ENCODE data around the gene GORASP1.

Gene GORASP1

GRCh38 chr3:39107388-39108199 lies at the start of gene GORASP1, which contains the start of gene TTC21A:
TSS of gene GORASP1 (minus strand) at chr3:39107627. CDS start at chr3:39107541, 86 bp downstream.
TSS of gene TTC21A (plus strand) at chr3:39107680. CDS start at chr3:39107838, 158 bp downstream.
- Histone ChIP-seq H3K9ac (ENCODE audit: low read length) (peak within 1 kb of the TSS; percentile 76), H3K4me3 (ENCODE audit: low read depth, low read length) (peak within 1 kb of the TSS; percentile 89), H3K27ac (ENCODE audit: low read depth, low read length) (no peak within 1 kb of the TSS; the same call in 1 of the 2 replicates), H3K27me3 (ENCODE audit: control insufficient read depth, insufficient read depth, low read length) (peaks cover 8% of the 10 kb centered on the region; the same call in 1 of the 2 replicates), H3K9me3 (ENCODE audit: control insufficient read depth, insufficient read depth, low read depth, low read length) (no peaks in the 10 kb centered on the region), H3K36me3 (ENCODE audit: control insufficient read depth, insufficient read depth, low read length) (peaks cover 2% of the 10 kb centered on the region; the same call in 1 of the 2 replicates), H3K4me1 (ENCODE audit: control insufficient read depth, insufficient read depth, low read length) (peaks cover 8% of the 10 kb centered on the region; the same call in 1 of the 2 replicates)

GRCh38 chr3:39156421-39156820 lies 49.0 kb upstream of the GORASP1 start:
- Histone ChIP-seq H3K4me1 (ENCODE audit: control insufficient read depth, insufficient read depth, low read length) (peaks cover 31% of the 10 kb centered on the region), H3K27ac (ENCODE audit: low read depth, low read length) (no peak overlapping the region), H3K9ac (ENCODE audit: low read length) (no peak overlapping the region), H3K36me3 (ENCODE audit: control insufficient read depth, insufficient read depth, low read length) (no peaks in the 10 kb centered on the region), H3K27me3 (ENCODE audit: control insufficient read depth, insufficient read depth, low read length) (no peaks in the 10 kb centered on the region), H3K4me3 (ENCODE audit: low read depth, low read length) (no peak overlapping the region), H3K9me3 (ENCODE audit: control insufficient read depth, insufficient read depth, low read depth, low read length) (no peaks in the 10 kb centered on the region)

- peak overlapping the region; percentile 65; the same call in 1 of the 2 replicates for H3K27ac ChIP-seq (ENCODE audit: low read depth, low read length)
- peaks cover 50% of the 10 kb centered on the region for H3K4me1 ChIP-seq (ENCODE audit: control insufficient read depth, insufficient read depth, low read length)
- H3K4me3 ChIP-seq (ENCODE audit: low read depth, low read length): peak overlapping the region; percentile 84
- H3K9ac ChIP-seq (ENCODE audit: low read length): peak overlapping the region; percentile 78
- no peaks in the 10 kb centered on the region for H3K9me3 ChIP-seq (ENCODE audit: control insufficient read depth, insufficient read depth, low read depth, low read length)
- H3K36me3 ChIP-seq (ENCODE audit: control insufficient read depth, insufficient read depth, low read length): no peaks in the 10 kb centered on the region
- H3K27me3 ChIP-seq (ENCODE audit: control insufficient read depth, insufficient read depth, low read length): no peaks in the 10 kb centered on the region
Observed at GRCh38 chr3:39154280-39155021, 47.0 kb upstream of the GORASP1 start.

GRCh38 chr3:39153977-39154279 lies 46.5 kb upstream of the GORASP1 start:
- Histone ChIP-seq H3K4me1 (ENCODE audit: control insufficient read depth, insufficient read depth, low read length) (peaks cover 50% of the 10 kb centered on the region), H3K4me3 (ENCODE audit: low read depth, low read length) (peak overlapping the region; percentile 84), H3K27ac (ENCODE audit: low read depth, low read length) (peak overlapping the region; percentile 65; the same call in 1 of the 2 replicates), H3K27me3 (ENCODE audit: control insufficient read depth, insufficient read depth, low read length) (no peaks in the 10 kb centered on the region), H3K36me3 (ENCODE audit: control insufficient read depth, insufficient read depth, low read length) (no peaks in the 10 kb centered on the region), H3K9ac (ENCODE audit: low read length) (peak overlapping the region; percentile 78), H3K9me3 (ENCODE audit: control insufficient read depth, insufficient read depth, low read depth, low read length) (no peaks in the 10 kb centered on the region)

GRCh38 chr3:39150803-39151631 lies 43.6 kb upstream of the GORASP1 start:
- Histone ChIP-seq H3K9me3 (ENCODE audit: control insufficient read depth, insufficient read depth, low read depth, low read length) (no peaks in the 10 kb centered on the region), H3K4me3 (ENCODE audit: low read depth, low read length) (peak overlapping the region; percentile 84), H3K9ac (ENCODE audit: low read length) (peak overlapping the region; percentile 91), H3K36me3 (ENCODE audit: control insufficient read depth, insufficient read depth, low read length) (peaks cover 8% of the 10 kb centered on the region), H3K27ac (ENCODE audit: low read depth, low read length) (peak overlapping the region; percentile 87), H3K4me1 (ENCODE audit: control insufficient read depth, insufficient read depth, low read length) (peaks cover 71% of the 10 kb centered on the region), H3K27me3 (ENCODE audit: control insufficient read depth, insufficient read depth, low read length) (no peaks in the 10 kb centered on the region)

- Histone ChIP-seq H3K36me3 (ENCODE audit: control insufficient read depth, insufficient read depth, low read length) (peaks cover 16% of the 10 kb centered on the region), H3K4me1 (ENCODE audit: control insufficient read depth, insufficient read depth, low read length) (peaks cover 71% of the 10 kb centered on the region), H3K9me3 (ENCODE audit: control insufficient read depth, insufficient read depth, low read depth, low read length) (no peaks in the 10 kb centered on the region), H3K27me3 (ENCODE audit: control insufficient read depth, insufficient read depth, low read length) (no peaks in the 10 kb centered on the region), H3K9ac (ENCODE audit: low read length) (peak overlapping the region; percentile 91), H3K27ac (ENCODE audit: low read depth, low read length) (peak overlapping the region; percentile 87; the same call in 1 of the 2 replicates), H3K4me3 (ENCODE audit: low read depth, low read length) (peak overlapping the region; percentile 84)
Observed at GRCh38 chr3:39150148-39150802, 42.8 kb upstream of the GORASP1 start.

- peak overlapping the region; percentile 91 for H3K9ac ChIP-seq (ENCODE audit: low read length)
- peak overlapping the region; percentile 87; the same call in 1 of the 2 replicates for H3K27ac ChIP-seq (ENCODE audit: low read depth, low read length)
Observed at GRCh38 chr3:39149498-39150147, 42.2 kb upstream of the GORASP1 start.

GRCh38 chr3:39149059-39149455 lies 41.6 kb upstream of the GORASP1 start:
- peaks cover 63% of the 10 kb centered on the region for H3K4me1 ChIP-seq (ENCODE audit: control insufficient read depth, insufficient read depth, low read length)
- H3K9ac ChIP-seq (ENCODE audit: low read length): no peak overlapping the region
- no peaks in the 10 kb centered on the region for H3K9me3 ChIP-seq (ENCODE audit: control insufficient read depth, insufficient read depth, low read depth, low read length)

More at GRCh38 chr3:39149498-39150147, 42.2 kb upstream of the GORASP1 start:
- Histone ChIP-seq H3K9me3 (ENCODE audit: control insufficient read depth, insufficient read depth, low read depth, low read length) (no peaks in the 10 kb centered on the region), H3K36me3 (ENCODE audit: control insufficient read depth, insufficient read depth, low read length) (peaks cover 22% of the 10 kb centered on the region), H3K27me3 (ENCODE audit: control insufficient read depth, insufficient read depth, low read length) (no peaks in the 10 kb centered on the region), H3K4me1 (ENCODE audit: control insufficient read depth, insufficient read depth, low read length) (peaks cover 68% of the 10 kb centered on the region), H3K4me3 (ENCODE audit: low read depth, low read length) (peak overlapping the region; percentile 6; the same call in 1 of the 2 replicates)

GRCh38 chr3:39148435-39149058 lies 41.1 kb upstream of the GORASP1 start:
- peaks cover 63% of the 10 kb centered on the region for H3K4me1 ChIP-seq (ENCODE audit: control insufficient read depth, insufficient read depth, low read length)
- H3K9me3 ChIP-seq (ENCODE audit: control insufficient read depth, insufficient read depth, low read depth, low read length): no peaks in the 10 kb centered on the region
- no peaks in the 10 kb centered on the region for H3K27me3 ChIP-seq (ENCODE audit: control insufficient read depth, insufficient read depth, low read length)
- H3K36me3 ChIP-seq (ENCODE audit: control insufficient read depth, insufficient read depth, low read length): peaks cover 33% of the 10 kb centered on the region
- no peak overlapping the region; the same call in 1 of the 2 replicates for H3K4me3 ChIP-seq (ENCODE audit: low read depth, low read length)
- H3K27ac ChIP-seq (ENCODE audit: low read depth, low read length): 0 out of 2 replicates have a peak overlapping the region, but pooled peaks have one; percentile 55
- peak overlapping the region; percentile 38 for H3K9ac ChIP-seq (ENCODE audit: low read length)

More at GRCh38 chr3:39149059-39149455, 41.6 kb upstream of the GORASP1 start:
- Histone ChIP-seq H3K27me3 (ENCODE audit: control insufficient read depth, insufficient read depth, low read length) (no peaks in the 10 kb centered on the region), H3K27ac (ENCODE audit: low read depth, low read length) (no peak overlapping the region), H3K36me3 (ENCODE audit: control insufficient read depth, insufficient read depth, low read length) (peaks cover 28% of the 10 kb centered on the region), H3K4me3 (ENCODE audit: low read depth, low read length) (no peak overlapping the region; the same call in 1 of the 2 replicates)
